Measurements from ENCODE around the gene TRPC5OS.

The TRPC5OS gene

DNA sequence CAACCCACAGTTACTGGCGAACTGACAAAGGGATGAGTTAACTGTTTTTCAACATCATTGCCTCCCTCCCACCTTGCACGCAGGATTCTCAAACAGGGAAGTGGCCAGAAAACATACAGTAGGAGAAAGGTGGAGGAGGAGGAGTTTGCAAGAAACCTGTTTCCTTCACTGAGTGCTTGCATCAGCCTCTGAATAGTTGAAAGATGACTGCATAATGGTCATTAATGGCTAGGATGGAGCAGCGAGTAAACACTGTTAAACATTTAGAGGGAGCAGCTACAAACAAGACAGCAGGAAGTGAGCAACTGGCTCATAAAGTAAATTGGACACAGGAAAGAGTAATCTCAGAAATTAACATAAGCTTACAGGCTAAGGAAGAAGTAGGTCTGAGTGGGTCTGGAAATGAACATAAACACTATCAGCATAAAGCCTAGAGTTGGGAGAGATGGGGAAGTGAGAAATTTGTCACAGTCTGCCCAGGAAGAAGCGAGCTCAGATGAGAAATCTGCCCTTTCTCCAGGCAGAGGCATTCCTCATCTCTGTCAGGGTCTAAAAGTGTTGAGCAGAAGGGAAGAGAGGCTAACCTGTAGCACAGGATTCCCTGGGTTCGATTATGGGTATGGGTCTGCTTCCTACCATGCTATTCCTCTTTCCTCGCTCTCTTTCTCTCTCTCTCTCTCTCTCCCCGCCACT is 38.6 kb downstream of the TRPC5OS start:
- DNase-seq (ENCODE audit: insufficient read length) (no peak), FAIRE-seq (peak; percentile 21)
- TF ChIP-seq POLR2A (IDR thresholded peaks at IDR 0.05; ENCODE audit: low read depth, low read length) (no peak), POLR2AphosphoS5 (IDR thresholded peaks at IDR 0.05; ENCODE audit: low read depth, low read length) (no peak), TAF1 (IDR thresholded peaks at IDR 0.05; ENCODE audit: borderline replicate concordance, low read depth, low read length) (no peak)

DNA sequence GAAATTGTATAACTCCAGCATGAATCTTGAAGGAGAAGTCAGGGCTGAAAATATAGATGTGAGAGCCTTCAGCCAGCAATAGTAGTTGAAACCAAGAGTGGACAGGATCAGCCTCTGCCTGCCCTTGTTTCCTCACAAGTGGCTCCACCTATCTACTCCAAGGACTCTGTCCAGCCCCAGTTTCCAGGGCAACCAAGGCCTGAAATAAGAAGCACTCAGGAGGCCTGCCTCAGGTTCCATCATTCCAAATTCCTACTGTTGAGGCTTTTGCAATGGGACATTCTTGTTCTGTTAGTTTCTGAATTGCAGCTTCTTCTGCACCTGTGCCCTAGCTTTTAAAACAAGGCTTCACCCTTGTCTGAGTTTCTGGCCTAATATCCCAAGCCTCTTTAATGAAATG is 41.6 kb downstream of the TRPC5OS start:
- FAIRE-seq = no peak
- TF ChIP-seq POLR2AphosphoS5 (IDR thresholded peaks at IDR 0.05; ENCODE audit: low read depth, low read length) (no peak), POLR2A (IDR thresholded peaks at IDR 0.05; ENCODE audit: low read depth, low read length) (no peak), TAF1 (IDR thresholded peaks at IDR 0.05; ENCODE audit: borderline replicate concordance, low read depth, low read length) (no peak)
- no peak for DNase-seq (ENCODE audit: insufficient read length)

DNA sequence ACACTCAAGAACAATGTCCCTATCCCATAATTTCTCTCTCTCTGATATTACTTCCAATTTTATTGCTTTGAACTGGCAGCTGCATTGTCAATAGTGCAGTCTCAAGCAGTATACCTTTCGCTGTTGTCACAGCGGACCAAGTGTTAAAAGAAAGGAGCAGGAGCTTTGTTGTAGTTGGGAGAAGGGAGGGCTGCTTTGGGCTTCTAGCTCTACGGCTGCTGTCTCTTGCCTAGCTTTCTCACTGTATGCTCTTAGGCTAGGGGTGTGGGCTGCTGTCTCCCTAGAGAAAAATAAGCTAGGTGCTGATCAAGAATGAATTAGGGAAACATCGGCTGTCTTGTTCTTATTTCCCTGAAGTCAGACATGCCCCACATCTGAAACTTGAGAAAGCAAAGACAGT is 52.5 kb downstream of the TRPC5OS start:
- DNase-seq (ENCODE audit: insufficient read length) (no peak), FAIRE-seq (no peak)
- TF ChIP-seq TAF1 (IDR thresholded peaks at IDR 0.05; ENCODE audit: borderline replicate concordance, low read depth, low read length) (no peak), POLR2AphosphoS5 (IDR thresholded peaks at IDR 0.05; ENCODE audit: low read depth, low read length) (no peak), POLR2A (IDR thresholded peaks at IDR 0.05; ENCODE audit: low read depth, low read length) (no peak)
